Effector memory CD4-positive, alpha-beta T cell (primary cell): ENCODE results near the gene LSS.

Experiments
- DNase-seq, 3 donors: peaks; one replicate each; pipeline ENCODE4 v3.0.0-alpha.2; 2020
- H3K27ac ChIP-seq: 2 replicates; pipeline ENCODE4 v1.7.0; 2013; ENCODE audit warnings: mild to moderate bottlenecking, low read length, moderate library complexity; ENCODE audit not compliant: insufficient read depth, poor library complexity, severe bottlenecking
- H3K27me3 ChIP-seq: replicated peaks from 2 replicates; pipeline ENCODE4 v1.7.0; 2013; ENCODE audit warnings: mild to moderate bottlenecking, low read length; ENCODE audit not compliant: insufficient read depth, control insufficient read depth, poor library complexity, severe bottlenecking
- H3K36me3 ChIP-seq: 2 replicates; pipeline ENCODE4 v1.7.0; 2013; ENCODE audit warnings: mild to moderate bottlenecking, low read length, moderate library complexity; ENCODE audit not compliant: control insufficient read depth, insufficient read depth
- H3K4me1 ChIP-seq: 2 replicates; pipeline ENCODE4 v1.7.0; 2013; ENCODE audit warnings: low read length, mild to moderate bottlenecking; ENCODE audit not compliant: control insufficient read depth, insufficient read depth, poor library complexity, severe bottlenecking
- H3K4me3 ChIP-seq: 2 replicates; pipeline ENCODE4 v1.7.0; 2013; ENCODE audit warnings: low read length, low read depth, mild to moderate bottlenecking; ENCODE audit not compliant: insufficient read depth, poor library complexity, severe bottlenecking
- H3K9me3 ChIP-seq: 2 replicates; pipeline ENCODE4 v1.7.0; 2013; ENCODE audit warnings: mild to moderate bottlenecking, low read length, moderate library complexity; ENCODE audit not compliant: control insufficient read depth

LSS gene

GRCh38 chr21:46194374-46195334 lies 33.9 kb downstream of the LSS start:
- H3K4me3 ChIP-seq: no peak overlapping the region
- H3K27ac ChIP-seq: no peak overlapping the region
- H3K27me3 ChIP-seq: no peaks in the 10 kb centered on the region
- no peaks in the 10 kb centered on the region for H3K4me1 ChIP-seq
- peaks cover 27% of the 10 kb centered on the region for H3K36me3 ChIP-seq
- DNase-seq: no peak
- H3K9me3 ChIP-seq: no peaks in the 10 kb centered on the region

- no peak overlapping the region for H3K27ac ChIP-seq
Observed at GRCh38 chr21:46193829-46194373, 34.7 kb downstream of the LSS start.

GRCh38 chr21:46191686-46192575 lies 36.6 kb downstream of the LSS start:
- no peaks in the 10 kb centered on the region for H3K4me1 ChIP-seq
- H3K9me3 ChIP-seq: no peaks in the 10 kb centered on the region
- no peak overlapping the region for H3K4me3 ChIP-seq
- no peak overlapping the region for H3K27ac ChIP-seq
- peaks cover 26% of the 10 kb centered on the region for H3K36me3 ChIP-seq
- H3K27me3 ChIP-seq: no peaks in the 10 kb centered on the region
- no peak for DNase-seq

More at GRCh38 chr21:46193829-46194373, 34.7 kb downstream of the LSS start:
- Histone ChIP-seq H3K36me3 (peaks cover 26% of the 10 kb centered on the region), H3K4me1 (no peaks in the 10 kb centered on the region), H3K9me3 (no peaks in the 10 kb centered on the region), H3K4me3 (no peak overlapping the region), H3K27me3 (no peaks in the 10 kb centered on the region)
- no peak for DNase-seq

- Histone ChIP-seq H3K9me3 (no peaks in the 10 kb centered on the region), H3K4me3 (no peak overlapping the region), H3K4me1 (no peaks in the 10 kb centered on the region), H3K27me3 (no peaks in the 10 kb centered on the region), H3K36me3 (peaks cover 26% of the 10 kb centered on the region), H3K27ac (no peak overlapping the region)
- DNase-seq: no peak
Observed at GRCh38 chr21:46191257-46191685, 37.3 kb downstream of the LSS start.

GRCh38 chr21:46190491-46191131 lies 38.0 kb downstream of the LSS start:
- peaks cover 22% of the 10 kb centered on the region for H3K36me3 ChIP-seq
- H3K4me3 ChIP-seq: no peak overlapping the region
- no peaks in the 10 kb centered on the region for H3K9me3 ChIP-seq
- no peak overlapping the region for H3K27ac ChIP-seq
- no peaks in the 10 kb centered on the region for H3K27me3 ChIP-seq
- DNase-seq: no peak
- H3K4me1 ChIP-seq: no peaks in the 10 kb centered on the region

GRCh38 chr21:46189959-46190490 lies 38.5 kb downstream of the LSS start:
- Histone ChIP-seq H3K9me3 (no peaks in the 10 kb centered on the region), H3K36me3 (peaks cover 16% of the 10 kb centered on the region), H3K4me1 (no peaks in the 10 kb centered on the region), H3K27ac (no peak overlapping the region), H3K4me3 (no peak overlapping the region), H3K27me3 (no peaks in the 10 kb centered on the region)
- DNase-seq: no peak

- H3K27ac ChIP-seq: no peak overlapping the region
- H3K4me3 ChIP-seq: no peak overlapping the region
- no peak for DNase-seq
- no peaks in the 10 kb centered on the region for H3K27me3 ChIP-seq
- H3K36me3 ChIP-seq: peaks cover 11% of the 10 kb centered on the region
- no peaks in the 10 kb centered on the region for H3K4me1 ChIP-seq
- H3K9me3 ChIP-seq: no peaks in the 10 kb centered on the region
Observed at GRCh38 chr21:46189213-46189958, 39.2 kb downstream of the LSS start.

- Histone ChIP-seq H3K27me3 (no peaks in the 10 kb centered on the region), H3K4me3 (no peak overlapping the region), H3K9me3 (no peaks in the 10 kb centered on the region), H3K36me3 (peaks cover 3% of the 10 kb centered on the region), H3K27ac (no peak overlapping the region), H3K4me1 (no peaks in the 10 kb centered on the region)
- DNase-seq: no peak
Observed at GRCh38 chr21:46188226-46189212, 40.1 kb downstream of the LSS start.
